KOPT-K1 (cell line): Measurements from ENCODE around the gene STK24.

Experiments
- H3K27ac ChIP-seq: fragments of 200-600 bp; sonication (generic); 2 replicates; pipeline ENCODE4 v1.5.1; 2016; ENCODE audit warnings: antibody characterized with exemption, mild to moderate bottlenecking, low read depth, low read length; ENCODE audit not compliant: poor library complexity, severe bottlenecking
- H3K36me3 ChIP-seq: fragments of 200-600 bp; sonication (generic); 2 replicates; pipeline ENCODE4 v1.5.1; 2017; ENCODE audit warnings: antibody characterized with exemption, mild to moderate bottlenecking, low read length, moderate library complexity; ENCODE audit not compliant: insufficient read depth
- H3K9me3 ChIP-seq: fragments of 200-600 bp; sonication (generic); 2 replicates; pipeline ENCODE4 v1.5.1; 2017; ENCODE audit warnings: antibody characterized with exemption, low read length, mild to moderate bottlenecking; ENCODE audit not compliant: insufficient read depth, poor library complexity, severe bottlenecking

The STK24 gene

GRCh38 chr13:98405107-98405571 is 171.8 kb downstream of the STK24 start:
- H3K27ac ChIP-seq: no peak overlapping the region
- H3K9me3 ChIP-seq: no peaks in the 10 kb centered on the region
- no peaks in the 10 kb centered on the region for H3K36me3 ChIP-seq

GRCh38 chr13:98403076-98403475 is 173.8 kb downstream of the STK24 start:
- Histone ChIP-seq H3K27ac (no peak overlapping the region), H3K36me3 (no peaks in the 10 kb centered on the region), H3K9me3 (no peaks in the 10 kb centered on the region)

- no peaks in the 10 kb centered on the region for H3K9me3 ChIP-seq
- H3K27ac ChIP-seq: no peak overlapping the region
- H3K36me3 ChIP-seq: no peaks in the 10 kb centered on the region
These were observed 175.0 kb downstream of the STK24 start for GRCh38 chr13:98401934-98402333.

- Histone ChIP-seq H3K27ac (no peak overlapping the region), H3K9me3 (no peaks in the 10 kb centered on the region), H3K36me3 (no peaks in the 10 kb centered on the region)
These were observed 177.2 kb downstream of the STK24 start for GRCh38 chr13:98399756-98400155.

GRCh38 chr13:98398581-98398980 is 178.3 kb downstream of the STK24 start:
- H3K9me3 ChIP-seq: no peaks in the 10 kb centered on the region
- no peaks in the 10 kb centered on the region for H3K36me3 ChIP-seq
- H3K27ac ChIP-seq: no peak overlapping the region

- Histone ChIP-seq H3K9me3 (no peaks in the 10 kb centered on the region), H3K27ac (no peak overlapping the region), H3K36me3 (no peaks in the 10 kb centered on the region)
These were observed 179.0 kb downstream of the STK24 start for GRCh38 chr13:98397861-98398260.

- Histone ChIP-seq H3K36me3 (no peaks in the 10 kb centered on the region), H3K27ac (no peak overlapping the region), H3K9me3 (no peaks in the 10 kb centered on the region)
These were observed 179.7 kb downstream of the STK24 start for GRCh38 chr13:98397221-98397620.

- no peaks in the 10 kb centered on the region for H3K9me3 ChIP-seq
- no peak overlapping the region for H3K27ac ChIP-seq
- H3K36me3 ChIP-seq: no peaks in the 10 kb centered on the region
These were observed 180.7 kb downstream of the STK24 start for GRCh38 chr13:98396071-98396710.
